Liver (tissue), 9 donors: ENCODE data around the gene N4BP2. TPM values are rescaled to one million over a fixed set of nuclear protein-coding genes. Genes with fewer than 3 reads are reported as not detected.
"Not testable (repeated sequence)": the region's sequence is repeated elsewhere in the genome, so short reads cannot be mapped to it uniquely, and the experiment has no call there.

Experiments
- DNase-seq: peaks from one replicate; pipeline ENCODE4 v3.0.0-alpha.2; 2017; ENCODE audit warnings: low spot score
- H3K27ac ChIP-seq, 2 donors: one replicate each; pipeline ENCODE4 v1.7.0; 2013; ENCODE audit warnings: inconsistent platforms in 2 of 2, low read length in 2 of 2, control low read depth in 1 of 2, low read depth in 1 of 2, mild to moderate bottlenecking in 1 of 2
- H3K27me3 ChIP-seq, 4 donors: one replicate each; pipeline versions ENCODE4 v1.6.1 to v1.7.0; 2013; ENCODE audit warnings: low read length in 3 of 4, inconsistent platforms in 1 of 4, mild to moderate bottlenecking in 1 of 4, moderate library complexity in 1 of 4; ENCODE audit not compliant: control insufficient read depth in 4 of 4, insufficient read depth in 4 of 4
- H3K36me3 ChIP-seq, 4 donors: one replicate each; pipeline versions ENCODE4 v1.6.1 to v1.7.0; 2013; ENCODE audit warnings: low read length in 3 of 4, mild to moderate bottlenecking in 3 of 4, low read depth in 1 of 4, moderate library complexity in 1 of 4; ENCODE audit not compliant: control insufficient read depth in 4 of 4, insufficient read depth in 3 of 4
- H3K4me1 ChIP-seq, 4 donors: one replicate each; pipeline versions ENCODE4 v1.6.1 to v1.7.0; 2013; ENCODE audit warnings: low read length in 3 of 4, mild to moderate bottlenecking in 3 of 4, moderate library complexity in 1 of 4; ENCODE audit not compliant: control insufficient read depth in 4 of 4, insufficient read depth in 4 of 4
- H3K4me3 ChIP-seq, 3 donors: one replicate each; pipeline versions ENCODE4 v1.6.1 to v1.7.0; 2013; ENCODE audit warnings: low read length in 3 of 3, control low read depth in 1 of 3, low read depth in 1 of 3, mild to moderate bottlenecking in 1 of 3
- H3K9ac ChIP-seq, 2 donors: one replicate each; pipeline ENCODE4 v1.7.0; 2013; ENCODE audit warnings: low read length in 2 of 2, mild to moderate bottlenecking in 2 of 2, moderate library complexity in 2 of 2, control low read depth in 1 of 2, low read depth in 1 of 2
- H3K9me3 ChIP-seq, 4 donors: one replicate each; pipeline versions ENCODE4 v1.6.1 to v1.7.0; 2013; ENCODE audit warnings: low read length in 3 of 4; ENCODE audit not compliant: control insufficient read depth in 4 of 4
- FOXA2 ChIP-seq: IDR thresholded peaks from 2 replicates; pipeline ENCODE4 v1.6.1; 2016; ENCODE audit warnings: antibody characterized with exemption
- GABPA ChIP-seq, 2 donors: IDR thresholded peaks in 1 of 2; conservative IDR thresholded peaks in 1 of 2; 2 replicates each; pipeline ENCODE4 v1.6.1; 2016; ENCODE audit warnings: antibody characterized with exemption in 2 of 2, mild to moderate bottlenecking in 1 of 2, moderate library complexity in 1 of 2
- HNF4A ChIP-seq, 2 donors: conservative IDR thresholded peaks; 2 replicates each; pipeline ENCODE4 v1.6.1; 2016; ENCODE audit warnings: antibody characterized with exemption in 2 of 2, mild to moderate bottlenecking in 2 of 2
- HNF4G ChIP-seq: IDR thresholded peaks from 2 replicates; pipeline ENCODE4 v1.6.1; 2016; ENCODE audit warnings: antibody characterized with exemption
- NR2F2 ChIP-seq: IDR thresholded peaks from 2 replicates; pipeline ENCODE4 v1.6.1; 2016; ENCODE audit warnings: antibody characterized with exemption
- RAD21 ChIP-seq, 2 donors: IDR thresholded peaks; 2 replicates each; pipeline ENCODE4 v1.6.1; 2016; ENCODE audit warnings: antibody characterized with exemption in 2 of 2, mild to moderate bottlenecking in 2 of 2
- RXRA ChIP-seq, 2 donors: IDR thresholded peaks; 2 replicates each; pipeline ENCODE4 v1.6.1; 2017 to 2018; ENCODE audit warnings: antibody characterized with exemption in 2 of 2, mild to moderate bottlenecking in 1 of 2
- SP1 ChIP-seq: IDR thresholded peaks from 2 replicates; pipeline ENCODE4 v1.6.1; 2018; ENCODE audit warnings: antibody characterized with exemption, mild to moderate bottlenecking
- TAF1 ChIP-seq: conservative IDR thresholded peaks from 2 replicates; pipeline ENCODE4 v1.6.1; 2016; ENCODE audit warnings: antibody characterized with exemption, mild to moderate bottlenecking
- YY1 ChIP-seq: IDR thresholded peaks from 2 replicates; pipeline ENCODE4 v1.6.1; 2016; ENCODE audit warnings: antibody characterized with exemption, mild to moderate bottlenecking
- whole genome bisulfite sequencing: extraction: QIAGEN DNeasy Blood & Tissue Kit; methylation state at CpG from one replicate; pipeline ENCODE4 v1.1.7; 2013; 5-methylcytosine and 5-hydroxymethylcytosine counted together
- polyA plus RNA-seq, 2 donors: library from polyadenylated mRNA; stranded (reverse) in 1 of 2; unstranded in 1 of 2; fragments of 200-250 nt in 1 of 2; fragments of >200 nt in 1 of 2; fragmentation: Nextera tagmentation in 1 of 2; extraction: Ambion mirVana in 1 of 2; gene quantifications; one replicate each; pipeline versions ENCODE4 v1.2.1 to v1.2.3, GENCODE V29; 2013 to 2015
- total RNA-seq, 2 donors: library from RNA; depleted of rRNA; stranded (reverse); fragments of >200 nt; gene quantifications; one replicate each; pipeline ENCODE4 v1.2.3, GENCODE V29; 2014
- TF ChIP-seq, protein P1 (sequence below): IDR thresholded peaks from 2 replicates; pipeline ENCODE4 v1.6.1; 2016; ENCODE audit warnings: antibody characterized with exemption, mild to moderate bottlenecking
- TF ChIP-seq, protein P2 (sequence below): fragments of 150-350 bp; IDR thresholded peaks from 2 replicates; pipeline ENCODE4 v1.5.1; 2017; ENCODE audit warnings: improper control_type of control experiment, low read depth, low read length; ENCODE audit not compliant: missing input control
- TF ChIP-seq, protein P3 (sequence below): IDR thresholded peaks from 2 replicates; pipeline ENCODE4 v1.6.1; 2016; ENCODE audit warnings: antibody characterized with exemption
- donor health status: healthy.
- donor health status: healthy.
- donor health status: healthy.
- donor health status: healthy.
- donor health status: healthy.

The N4BP2 gene
- total and polyA plus RNA-seq, 4 donors, result 2.3 to 19.9 (median 11.0) TPM

DNA sequence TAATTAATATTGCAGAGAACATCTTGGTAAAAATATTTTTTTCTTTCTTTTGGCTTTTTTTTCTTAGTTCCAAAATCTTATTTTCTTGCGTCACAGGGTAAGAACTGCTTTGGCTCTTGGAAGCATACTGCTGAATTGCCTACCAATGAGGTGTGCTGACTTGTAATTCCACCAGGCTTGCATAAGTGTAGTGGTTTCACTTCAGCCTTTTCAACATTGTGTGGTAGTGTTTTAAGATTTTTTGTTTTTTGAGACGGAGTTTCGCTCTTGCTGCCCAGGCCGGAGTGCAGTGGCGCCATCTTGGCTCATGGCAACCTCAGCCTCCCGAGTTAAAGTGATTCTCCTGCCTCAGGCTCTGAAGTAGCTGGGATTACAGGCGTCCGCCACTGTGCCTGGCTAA lies 42.4 kb downstream of the N4BP2 start:
- H3K27me3 ChIP-seq, result no peaks in the 10 kb centered on the region
- peaks cover 0 to 9% (median 6%) of the 10 kb centered on the region in 4 donors for H3K36me3 ChIP-seq
- H3K9ac ChIP-seq, result no peak overlapping the region
- whole genome bisulfite sequencing, result 90% methylated on average over 8 of the region's 8 CpGs
- no peak for DNase-seq
- H3K27ac ChIP-seq, result no peak overlapping the region
- no peaks in the 10 kb centered on the region for H3K9me3 ChIP-seq
- H3K4me1 ChIP-seq, result no peaks in the 10 kb centered on the region
- no peak overlapping the region for H3K4me3 ChIP-seq
- TF ChIP-seq, protein P1, sequence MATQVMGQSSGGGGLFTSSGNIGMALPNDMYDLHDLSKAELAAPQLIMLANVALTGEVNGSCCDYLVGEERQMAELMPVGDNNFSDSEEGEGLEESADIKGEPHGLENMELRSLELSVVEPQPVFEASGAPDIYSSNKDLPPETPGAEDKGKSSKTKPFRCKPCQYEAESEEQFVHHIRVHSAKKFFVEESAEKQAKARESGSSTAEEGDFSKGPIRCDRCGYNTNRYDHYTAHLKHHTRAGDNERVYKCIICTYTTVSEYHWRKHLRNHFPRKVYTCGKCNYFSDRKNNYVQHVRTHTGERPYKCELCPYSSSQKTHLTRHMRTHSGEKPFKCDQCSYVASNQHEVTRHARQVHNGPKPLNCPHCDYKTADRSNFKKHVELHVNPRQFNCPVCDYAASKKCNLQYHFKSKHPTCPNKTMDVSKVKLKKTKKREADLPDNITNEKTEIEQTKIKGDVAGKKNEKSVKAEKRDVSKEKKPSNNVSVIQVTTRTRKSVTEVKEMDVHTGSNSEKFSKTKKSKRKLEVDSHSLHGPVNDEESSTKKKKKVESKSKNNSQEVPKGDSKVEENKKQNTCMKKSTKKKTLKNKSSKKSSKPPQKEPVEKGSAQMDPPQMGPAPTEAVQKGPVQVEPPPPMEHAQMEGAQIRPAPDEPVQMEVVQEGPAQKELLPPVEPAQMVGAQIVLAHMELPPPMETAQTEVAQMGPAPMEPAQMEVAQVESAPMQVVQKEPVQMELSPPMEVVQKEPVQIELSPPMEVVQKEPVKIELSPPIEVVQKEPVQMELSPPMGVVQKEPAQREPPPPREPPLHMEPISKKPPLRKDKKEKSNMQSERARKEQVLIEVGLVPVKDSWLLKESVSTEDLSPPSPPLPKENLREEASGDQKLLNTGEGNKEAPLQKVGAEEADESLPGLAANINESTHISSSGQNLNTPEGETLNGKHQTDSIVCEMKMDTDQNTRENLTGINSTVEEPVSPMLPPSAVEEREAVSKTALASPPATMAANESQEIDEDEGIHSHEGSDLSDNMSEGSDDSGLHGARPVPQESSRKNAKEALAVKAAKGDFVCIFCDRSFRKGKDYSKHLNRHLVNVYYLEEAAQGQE, result no peak
- TF ChIP-seq YY1 (no peak), GABPA (IDR thresholded peaks at IDR 0.05 in 1 of 2, conservative IDR thresholded peaks at IDR 0.05 in 1 of 2) (no peak), HNF4A (conservative IDR thresholded peaks at IDR 0.05) (no peak), NR2F2 (no peak), RXRA (IDR thresholded peaks at IDR 0.05) (no peak), TAF1 (no peak), HNF4G (no peak), SP1 (no peak), FOXA2 (no peak), RAD21 (IDR thresholded peaks at IDR 0.05) (no peak)
- TF ChIP-seq, protein P2, sequence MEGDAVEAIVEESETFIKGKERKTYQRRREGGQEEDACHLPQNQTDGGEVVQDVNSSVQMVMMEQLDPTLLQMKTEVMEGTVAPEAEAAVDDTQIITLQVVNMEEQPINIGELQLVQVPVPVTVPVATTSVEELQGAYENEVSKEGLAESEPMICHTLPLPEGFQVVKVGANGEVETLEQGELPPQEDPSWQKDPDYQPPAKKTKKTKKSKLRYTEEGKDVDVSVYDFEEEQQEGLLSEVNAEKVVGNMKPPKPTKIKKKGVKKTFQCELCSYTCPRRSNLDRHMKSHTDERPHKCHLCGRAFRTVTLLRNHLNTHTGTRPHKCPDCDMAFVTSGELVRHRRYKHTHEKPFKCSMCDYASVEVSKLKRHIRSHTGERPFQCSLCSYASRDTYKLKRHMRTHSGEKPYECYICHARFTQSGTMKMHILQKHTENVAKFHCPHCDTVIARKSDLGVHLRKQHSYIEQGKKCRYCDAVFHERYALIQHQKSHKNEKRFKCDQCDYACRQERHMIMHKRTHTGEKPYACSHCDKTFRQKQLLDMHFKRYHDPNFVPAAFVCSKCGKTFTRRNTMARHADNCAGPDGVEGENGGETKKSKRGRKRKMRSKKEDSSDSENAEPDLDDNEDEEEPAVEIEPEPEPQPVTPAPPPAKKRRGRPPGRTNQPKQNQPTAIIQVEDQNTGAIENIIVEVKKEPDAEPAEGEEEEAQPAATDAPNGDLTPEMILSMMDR, result no peak
- TF ChIP-seq, protein P3, sequence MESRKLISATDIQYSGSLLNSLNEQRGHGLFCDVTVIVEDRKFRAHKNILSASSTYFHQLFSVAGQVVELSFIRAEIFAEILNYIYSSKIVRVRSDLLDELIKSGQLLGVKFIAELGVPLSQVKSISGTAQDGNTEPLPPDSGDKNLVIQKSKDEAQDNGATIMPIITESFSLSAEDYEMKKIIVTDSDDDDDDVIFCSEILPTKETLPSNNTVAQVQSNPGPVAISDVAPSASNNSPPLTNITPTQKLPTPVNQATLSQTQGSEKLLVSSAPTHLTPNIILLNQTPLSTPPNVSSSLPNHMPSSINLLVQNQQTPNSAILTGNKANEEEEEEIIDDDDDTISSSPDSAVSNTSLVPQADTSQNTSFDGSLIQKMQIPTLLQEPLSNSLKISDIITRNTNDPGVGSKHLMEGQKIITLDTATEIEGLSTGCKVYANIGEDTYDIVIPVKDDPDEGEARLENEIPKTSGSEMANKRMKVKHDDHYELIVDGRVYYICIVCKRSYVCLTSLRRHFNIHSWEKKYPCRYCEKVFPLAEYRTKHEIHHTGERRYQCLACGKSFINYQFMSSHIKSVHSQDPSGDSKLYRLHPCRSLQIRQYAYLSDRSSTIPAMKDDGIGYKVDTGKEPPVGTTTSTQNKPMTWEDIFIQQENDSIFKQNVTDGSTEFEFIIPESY, result no peak

DNA sequence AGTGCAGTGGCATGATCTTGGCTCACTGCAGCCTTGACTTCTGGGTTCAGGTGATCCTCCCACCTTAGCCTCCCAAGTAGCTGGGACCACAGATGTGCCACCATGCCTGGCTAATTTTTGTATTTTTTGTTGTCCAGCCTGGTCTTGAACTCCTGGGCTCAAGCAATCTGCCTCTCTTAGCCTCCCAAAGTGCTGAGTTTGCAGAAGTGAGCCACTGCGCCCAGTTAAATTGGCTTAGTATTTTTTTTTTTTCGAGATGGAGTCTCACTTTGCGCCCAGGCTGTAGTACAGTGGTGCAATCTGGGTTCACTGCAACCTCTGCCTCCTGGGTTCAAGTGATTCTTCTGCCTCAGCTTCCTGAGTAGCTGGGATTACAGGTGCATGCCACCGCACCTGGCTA lies 50.5 kb downstream of the N4BP2 start:
- H3K4me3 ChIP-seq, H3K4me1 ChIP-seq, H3K36me3 ChIP-seq, H3K9me3 ChIP-seq, H3K9ac ChIP-seq, H3K27me3 ChIP-seq, DNase-seq, H3K27ac ChIP-seq: not testable (repeated sequence)
- 96% methylated on average over 4 of the region's 4 CpGs for WGBS
